ENCODE results near the gene CRMP1.

Gene CRMP1

DNA sequence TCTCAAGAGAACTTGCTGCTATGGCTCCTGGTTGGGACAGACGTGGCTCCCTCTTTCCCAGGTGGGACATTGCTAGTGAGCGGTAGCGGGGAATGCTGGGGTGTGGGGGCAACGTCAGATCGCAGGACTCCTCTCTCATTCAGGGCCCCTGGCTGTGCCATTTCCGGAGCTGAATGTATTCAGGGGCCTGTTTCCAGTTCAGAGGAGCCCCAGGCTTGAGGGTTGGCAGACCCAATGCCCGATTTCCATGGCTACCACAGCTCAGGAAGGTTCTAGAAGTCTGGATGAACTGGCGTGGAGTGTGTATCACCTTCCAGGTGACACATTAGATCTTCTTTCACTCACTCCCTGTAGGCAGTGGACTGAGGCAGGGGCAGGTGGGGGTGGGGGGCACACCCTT, 26.2 kb upstream of the CRMP1 start:
- DNase-seq, result no peak

DNA sequence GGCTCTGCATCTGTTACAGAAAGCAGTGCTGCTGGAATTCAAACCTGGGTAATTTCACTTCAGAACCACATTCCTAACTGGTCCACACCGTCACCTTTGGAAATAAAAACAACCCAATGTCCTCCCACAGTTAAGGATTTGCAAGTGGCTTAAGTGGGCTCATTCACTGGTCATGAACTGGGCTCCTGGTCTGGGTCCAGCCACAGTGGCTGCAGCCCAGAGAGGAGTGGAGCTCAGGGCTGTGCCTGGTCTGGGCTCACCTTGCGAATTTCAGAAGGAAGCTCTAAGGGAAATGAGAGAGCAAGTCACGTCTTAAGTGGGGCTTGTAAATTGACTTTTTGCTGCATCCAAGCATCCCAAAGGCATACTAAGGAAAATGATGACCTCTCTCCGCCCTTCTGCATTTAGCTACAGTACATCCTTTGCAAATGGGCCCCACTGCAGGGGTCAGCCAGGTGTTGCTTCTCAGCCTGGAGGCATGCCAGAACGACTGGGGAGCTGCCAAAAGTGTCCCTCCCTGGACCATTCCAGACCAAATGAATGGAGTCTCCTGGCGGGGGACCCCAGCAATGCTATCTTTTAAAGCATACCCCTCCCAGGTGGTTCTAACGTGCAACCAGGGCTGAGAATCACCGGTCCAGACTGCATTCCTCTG, 25.6 kb upstream of the CRMP1 start:
- DNase-seq, result no peak

DNA sequence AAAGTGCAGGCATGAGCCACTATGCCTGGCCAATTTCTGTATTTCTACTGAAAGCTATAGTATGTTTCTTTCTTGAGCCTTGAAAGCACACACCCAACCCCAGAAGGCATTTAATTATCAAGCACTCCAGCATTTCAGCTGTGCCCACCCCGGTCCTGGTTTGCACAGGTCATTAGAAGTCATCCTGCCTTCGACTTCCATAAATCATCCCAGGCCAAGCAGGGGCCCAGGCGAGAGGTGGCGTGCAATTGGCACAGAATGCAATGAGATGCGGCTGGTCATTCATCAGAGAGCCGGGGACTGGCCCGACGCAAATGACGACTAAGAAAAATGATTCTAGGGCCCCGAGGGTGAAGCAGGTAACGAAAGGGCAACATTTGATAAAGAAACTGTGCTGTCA, 24.8 kb upstream of the CRMP1 start:
- no peak for DNase-seq

DNA sequence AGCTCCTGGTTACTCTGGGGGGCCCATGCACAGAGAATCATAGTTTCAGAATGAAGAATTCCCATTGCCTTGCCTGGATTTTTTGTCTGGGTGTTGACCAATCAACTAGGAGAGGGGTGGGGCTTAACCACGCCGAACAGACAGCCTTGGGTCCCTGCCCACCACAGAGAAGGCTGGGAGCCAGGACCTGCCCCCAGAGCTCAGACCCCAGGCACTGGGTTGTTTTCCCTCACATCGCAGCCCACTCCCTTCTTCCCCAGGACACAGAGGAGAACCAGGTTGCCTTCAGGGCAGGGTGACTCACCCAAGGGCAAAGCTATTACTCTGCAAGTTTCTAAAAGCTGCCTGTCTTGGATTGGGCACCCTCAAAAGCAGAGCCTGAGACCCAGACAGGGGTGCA, 23.3 kb upstream of the CRMP1 start:
- DNase-seq, result no peak

DNA sequence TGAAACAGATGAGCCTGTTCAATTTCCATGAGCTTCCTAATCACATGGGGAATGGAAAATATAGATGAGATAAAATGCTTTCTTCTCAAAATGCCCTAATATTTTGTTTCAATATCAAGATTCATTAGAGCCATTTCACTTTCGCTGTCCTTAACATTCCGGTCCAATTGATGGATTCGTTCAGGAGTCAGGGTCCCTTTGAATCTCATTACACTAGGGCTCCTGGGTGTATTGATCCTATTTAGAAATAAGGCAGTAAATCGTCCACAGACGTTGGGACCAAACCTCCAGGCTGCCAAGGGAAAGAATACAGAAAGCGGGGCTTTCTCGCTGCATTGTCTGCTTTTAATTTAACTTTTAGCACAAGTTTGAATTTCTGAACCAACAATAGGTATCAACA, 20.6 kb upstream of the CRMP1 start:
- no peak for DNase-seq

DNA sequence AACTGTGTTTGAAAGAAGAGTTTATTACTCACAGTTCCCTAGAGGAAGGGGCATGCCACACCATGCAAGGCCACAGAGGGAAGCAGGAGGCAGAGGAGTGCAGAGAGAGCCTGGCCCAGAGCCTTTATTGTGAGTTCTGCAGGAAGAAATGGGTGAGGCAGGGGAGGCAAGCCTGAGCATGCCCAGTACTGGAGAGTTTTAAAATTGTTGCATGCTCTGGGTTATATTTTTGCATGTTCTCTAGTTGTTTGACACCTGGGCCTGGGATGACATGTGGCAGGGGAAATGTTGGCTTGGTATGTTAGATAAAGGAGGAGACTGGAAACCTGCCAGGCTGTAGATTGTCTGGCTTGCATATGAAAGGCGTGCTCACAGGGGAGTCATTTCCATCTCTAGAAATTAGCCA, 19.7 kb upstream of the CRMP1 start:
- no peak for DNase-seq

DNA sequence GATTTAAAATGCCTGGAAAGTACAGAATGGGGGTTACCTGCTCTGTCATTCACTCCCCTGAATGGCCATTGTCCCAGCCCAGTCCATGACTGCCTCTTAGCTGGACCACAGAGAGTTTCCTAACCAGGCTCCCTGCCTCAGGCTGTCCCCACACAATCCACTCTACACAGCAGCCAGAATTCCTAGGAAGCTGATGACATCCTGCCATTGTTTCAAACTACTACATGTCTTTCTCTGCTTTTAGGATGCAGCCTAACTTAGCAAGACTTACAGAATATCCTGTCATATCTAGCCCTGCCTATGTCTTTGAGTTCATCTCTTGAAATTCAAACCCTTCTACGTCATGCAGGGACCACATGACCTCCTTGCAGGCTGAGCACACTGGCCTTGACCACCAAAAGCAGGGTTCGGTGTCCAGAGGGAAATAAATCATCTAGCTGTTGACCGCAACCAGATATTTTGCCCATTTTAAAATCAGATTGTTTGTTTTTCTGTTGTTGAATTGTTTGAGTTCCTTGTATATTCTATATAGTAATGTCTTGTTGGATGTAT, 16.1 kb upstream of the CRMP1 start:
- DNase-seq, result no peak

DNA sequence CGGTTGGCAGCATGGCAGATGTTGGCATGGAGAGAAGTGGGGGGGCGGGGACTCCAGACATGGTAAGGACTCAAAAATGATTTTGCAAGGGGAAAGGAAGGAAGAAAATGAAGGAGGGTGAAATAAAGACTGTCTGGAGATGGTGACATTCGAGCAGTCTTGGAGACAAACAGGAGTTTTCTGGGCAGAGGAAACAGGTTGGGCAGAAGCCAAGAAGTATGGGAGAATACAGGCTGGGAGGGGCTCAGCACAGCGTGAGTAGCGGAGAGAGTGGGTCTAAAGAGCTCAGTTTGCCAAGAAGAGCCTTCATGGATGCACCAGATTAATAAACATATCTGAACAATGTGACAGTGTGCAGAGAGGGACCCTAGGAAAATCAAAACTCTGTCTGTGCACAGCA, 13.3 kb upstream of the CRMP1 start:
- DNase-seq, result no peak

DNA sequence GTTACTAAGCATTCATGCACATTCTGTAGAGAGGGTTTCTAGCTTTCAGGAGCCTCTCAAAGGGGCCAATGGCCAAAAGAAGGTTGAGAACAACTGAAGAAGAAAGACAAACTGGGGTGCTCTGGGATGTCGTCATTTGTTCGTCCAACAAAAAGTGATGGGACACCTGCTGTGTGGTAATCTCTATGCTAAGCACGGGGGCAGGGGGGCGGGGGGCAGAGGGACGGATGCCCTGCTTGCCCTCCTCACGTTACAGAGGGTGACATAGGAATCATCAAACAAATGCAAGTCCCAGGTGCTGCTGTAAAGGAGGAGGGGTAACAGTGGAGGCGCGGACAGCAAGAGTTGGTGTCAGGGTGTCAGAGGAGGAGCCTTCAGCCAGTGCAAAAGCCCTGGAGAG, 12.8 kb upstream of the CRMP1 start:
- DNase-seq, result no peak

DNA sequence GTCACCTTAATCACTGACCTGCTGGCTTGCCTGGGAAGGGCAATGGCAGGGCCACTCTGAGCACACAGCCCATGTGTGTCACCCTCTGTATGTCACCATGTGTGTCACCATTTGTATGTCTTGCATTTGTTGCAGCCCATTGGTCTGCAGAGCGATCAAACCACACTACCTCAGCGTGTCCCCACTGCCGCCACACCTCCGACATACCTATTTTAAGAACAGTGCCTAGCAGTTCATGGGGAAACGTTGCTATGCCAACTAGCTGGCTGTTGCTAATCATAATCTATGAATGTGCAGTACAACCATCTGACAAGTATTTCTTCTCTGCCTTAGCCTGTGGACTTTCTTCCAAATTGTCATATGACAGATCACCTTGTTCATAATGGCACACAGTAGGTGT, 8.0 kb upstream of the CRMP1 start:
- no peak for DNase-seq

DNA sequence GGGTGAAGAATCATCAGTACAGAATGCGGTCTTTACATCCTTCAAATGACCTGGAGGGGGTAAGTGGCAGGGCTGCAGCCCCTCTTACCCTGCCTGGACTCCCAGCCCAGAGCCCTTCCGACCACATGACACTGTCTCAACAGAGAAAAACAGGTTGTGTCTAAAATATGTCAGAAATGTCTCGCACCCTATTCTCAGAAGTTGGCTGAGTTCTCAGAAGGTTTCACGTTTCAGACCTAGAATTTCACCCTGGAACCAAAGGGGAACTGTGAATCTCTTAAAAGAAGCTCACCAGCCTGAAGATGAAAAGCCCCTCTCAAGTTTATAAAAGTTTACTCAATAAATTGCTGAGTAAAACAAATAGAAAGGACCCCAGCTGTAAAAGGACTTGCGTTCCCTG, 7.0 kb upstream of the CRMP1 start:
- no peak for DNase-seq

DNA sequence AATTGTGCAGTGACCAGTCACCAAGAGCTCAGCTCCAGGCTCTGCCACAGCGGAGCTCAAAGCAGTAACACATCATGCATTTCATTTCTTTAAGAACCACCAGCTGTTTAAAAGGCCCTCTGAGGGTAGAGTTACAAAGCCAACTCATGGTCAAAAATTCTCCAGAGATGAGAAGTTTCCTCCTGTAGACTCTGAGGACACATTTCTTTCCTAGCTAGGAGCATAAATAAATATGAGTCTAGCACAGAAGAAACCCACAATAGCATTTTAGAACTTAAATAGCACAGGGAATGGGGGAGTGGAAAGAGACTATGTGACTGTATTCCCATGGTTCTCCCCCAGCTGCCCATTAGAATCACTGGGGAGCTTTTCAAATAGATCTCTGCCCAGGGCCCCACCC, 6.5 kb upstream of the CRMP1 start:
- no peak for DNase-seq

DNA sequence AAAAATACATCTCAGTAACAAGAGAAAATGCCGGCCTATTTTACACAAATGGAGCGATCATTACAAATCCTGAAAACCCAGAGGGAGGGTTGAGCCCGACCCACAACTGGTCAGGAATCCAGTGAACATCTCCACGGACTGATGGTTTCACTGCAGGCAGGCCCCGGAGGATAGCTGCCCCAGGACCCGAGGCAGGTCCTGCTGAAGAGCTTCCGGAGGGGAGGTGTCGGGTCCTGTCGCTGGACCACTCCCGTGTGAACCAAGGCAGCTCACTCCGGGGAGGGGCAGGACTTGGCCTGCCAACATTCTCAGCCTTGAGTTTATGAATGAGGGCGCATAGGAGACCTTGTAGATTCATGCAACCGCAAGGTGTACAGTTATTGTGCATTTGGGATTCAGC, 4.8 kb upstream of the CRMP1 start:
- no peak for DNase-seq

DNA sequence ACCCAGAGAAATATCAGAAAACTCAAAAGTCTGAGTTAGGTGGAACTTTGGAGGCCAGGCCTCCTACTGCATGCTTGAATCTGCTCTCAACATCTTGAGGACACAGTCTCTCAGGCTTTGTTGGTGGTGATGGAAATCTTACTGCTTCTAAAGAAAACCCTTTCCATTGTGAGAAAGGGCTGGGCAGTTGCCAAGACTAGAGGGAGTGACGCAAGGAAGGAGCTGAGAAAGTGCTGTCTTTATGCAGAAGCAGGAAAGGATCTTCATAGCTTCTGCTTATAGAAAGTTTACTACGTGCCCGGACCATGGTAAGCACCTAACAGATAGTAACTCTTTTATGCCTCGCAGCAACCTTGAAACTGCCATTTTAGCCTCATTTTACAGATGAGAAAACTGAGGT, 2.4 kb upstream of the CRMP1 start:
- DNase-seq, result no peak

DNA sequence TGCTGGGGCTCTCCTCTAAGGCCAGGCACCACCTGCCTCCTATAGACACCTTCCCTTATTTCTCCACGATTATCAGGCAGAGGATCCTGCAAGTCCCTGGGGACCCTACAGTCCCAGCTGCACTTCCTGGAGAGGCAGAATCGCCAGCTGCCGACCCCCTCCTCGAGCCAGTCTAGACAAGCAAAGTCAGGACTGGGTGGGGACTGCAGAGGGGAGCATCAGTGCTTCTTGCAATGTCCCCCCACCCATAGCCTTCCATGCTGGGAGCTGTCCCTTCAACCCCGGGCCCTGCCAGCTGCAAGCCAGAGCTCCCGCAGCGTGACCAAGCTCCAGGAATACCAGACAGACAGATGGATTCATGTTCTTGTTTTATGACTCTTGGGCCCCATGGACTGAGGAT, 1.4 kb upstream of the CRMP1 start:
- no peak for DNase-seq

DNA sequence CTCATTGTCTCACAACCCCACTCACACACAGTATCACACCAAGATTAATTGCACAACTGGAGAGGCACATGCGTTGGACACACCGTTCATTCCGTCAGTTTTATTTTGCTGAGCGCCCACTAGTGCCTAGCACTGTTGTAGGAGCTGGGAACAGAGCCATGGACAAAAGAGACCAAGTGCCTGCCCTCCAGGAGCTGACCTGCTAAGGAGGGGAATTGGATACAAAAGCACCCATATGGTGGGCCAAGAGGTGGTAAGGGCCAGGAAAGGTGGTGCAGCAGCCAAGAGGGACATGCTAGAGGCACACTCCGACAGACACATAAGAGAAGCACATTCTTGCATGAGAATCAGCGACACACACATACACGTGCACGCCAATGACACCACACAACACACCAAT, 705 bp upstream of the CRMP1 start:
- no peak for DNase-seq

DNA sequence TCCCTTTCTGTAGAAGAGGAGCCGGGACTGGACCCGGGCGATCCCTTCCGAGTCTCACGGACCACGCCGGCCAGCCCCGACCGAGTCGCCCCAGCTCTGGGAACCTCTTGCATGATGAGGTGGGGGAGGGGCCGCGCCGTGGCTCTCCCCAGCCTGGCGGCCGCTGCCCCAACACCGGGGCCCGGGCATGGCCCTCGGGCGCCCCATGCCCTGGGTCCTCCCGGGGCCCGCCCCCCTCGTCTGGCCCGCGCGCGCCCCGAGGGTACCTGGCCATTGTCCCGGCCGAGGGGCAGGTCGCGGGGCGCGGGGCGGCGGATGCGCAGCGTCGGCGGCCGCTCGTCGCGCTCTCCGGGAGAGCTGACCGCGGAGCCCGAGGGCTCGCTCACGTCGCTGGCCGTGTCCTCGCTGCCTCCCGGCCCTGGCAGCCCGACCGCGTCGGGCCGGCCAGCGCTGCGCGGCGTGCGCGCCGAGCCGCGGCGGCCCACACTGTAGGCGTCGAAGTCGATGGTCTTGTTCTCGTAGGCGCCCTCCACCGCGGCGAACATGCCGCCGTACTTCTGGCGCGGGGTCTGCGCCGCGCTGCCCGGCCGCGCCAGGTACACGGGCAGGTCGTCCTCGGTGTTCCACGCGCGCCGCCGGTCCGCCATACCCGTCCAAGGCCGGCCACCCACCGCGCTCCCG, 423 bp downstream of the CRMP1 start:
- no peak for DNase-seq

DNA sequence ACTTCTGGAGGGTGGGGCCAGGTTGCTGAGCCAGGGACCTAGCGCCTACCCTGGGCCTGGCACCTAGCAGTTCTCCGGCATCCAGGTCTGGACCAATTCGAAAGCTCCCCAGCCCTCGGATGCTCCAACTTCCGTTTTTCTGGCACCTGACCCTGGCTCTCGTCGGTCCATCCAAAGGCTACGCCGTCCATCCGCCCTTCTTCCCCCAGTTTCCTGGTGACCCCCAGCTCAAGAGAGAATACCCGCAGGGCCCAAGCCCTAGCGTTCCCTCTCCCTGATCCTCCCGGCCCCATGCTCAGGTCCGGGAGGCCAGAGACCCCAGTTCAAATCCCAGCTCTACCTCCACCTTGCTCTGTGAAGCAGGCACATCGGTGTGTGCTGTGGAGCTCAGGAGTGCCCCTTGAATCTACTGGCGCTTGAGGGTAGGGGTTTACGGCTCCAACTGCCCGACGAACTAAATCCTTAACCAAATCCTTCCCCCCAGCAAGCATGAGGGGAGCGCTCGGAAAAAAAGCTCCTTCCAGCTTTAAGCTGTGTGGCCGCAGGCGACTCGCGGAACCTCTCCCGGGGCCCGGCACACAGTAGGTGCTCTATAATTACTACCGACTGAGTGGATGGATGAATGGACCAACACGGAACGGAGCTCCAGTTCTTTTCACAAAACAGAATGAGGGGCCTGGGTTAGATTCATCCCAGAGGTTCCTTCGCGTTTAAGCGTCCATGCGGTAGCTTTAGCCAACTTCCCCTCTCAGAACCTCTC, 1.1 kb downstream of the CRMP1 start:
- no peak for DNase-seq

DNA sequence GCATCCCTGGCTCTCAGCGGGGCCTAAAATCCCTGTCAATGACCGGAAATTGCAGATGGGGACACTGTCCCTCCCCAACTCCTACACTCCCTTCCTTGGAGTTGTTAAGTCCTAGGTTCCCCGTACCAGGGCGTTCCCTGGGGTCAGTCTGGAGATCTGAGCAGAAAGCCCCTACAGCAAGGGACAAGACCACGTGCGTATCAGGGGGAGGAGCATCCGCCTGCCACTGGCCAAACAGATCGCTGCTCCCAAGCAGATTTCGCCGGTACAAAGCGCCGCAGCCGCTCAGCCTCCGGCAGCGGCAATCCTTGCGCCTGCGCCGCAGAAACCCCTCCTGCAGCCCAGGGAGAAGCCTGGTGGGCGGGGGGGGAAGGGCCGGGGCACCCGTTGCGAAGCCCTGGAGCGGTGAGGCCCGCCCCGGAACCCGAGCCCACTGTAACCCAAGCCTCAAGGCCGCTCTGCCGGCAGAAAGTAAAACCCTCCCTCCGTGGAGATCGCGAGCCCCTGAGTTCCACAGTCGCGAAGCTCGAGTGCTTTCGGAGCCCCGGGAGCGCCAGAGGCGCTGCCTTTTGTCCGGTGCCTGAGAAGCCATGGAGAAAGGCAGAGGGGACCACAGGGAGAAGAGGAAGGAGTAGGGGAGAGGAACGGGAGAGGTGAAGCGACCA, 2.7 kb downstream of the CRMP1 start:
- no peak for DNase-seq

DNA sequence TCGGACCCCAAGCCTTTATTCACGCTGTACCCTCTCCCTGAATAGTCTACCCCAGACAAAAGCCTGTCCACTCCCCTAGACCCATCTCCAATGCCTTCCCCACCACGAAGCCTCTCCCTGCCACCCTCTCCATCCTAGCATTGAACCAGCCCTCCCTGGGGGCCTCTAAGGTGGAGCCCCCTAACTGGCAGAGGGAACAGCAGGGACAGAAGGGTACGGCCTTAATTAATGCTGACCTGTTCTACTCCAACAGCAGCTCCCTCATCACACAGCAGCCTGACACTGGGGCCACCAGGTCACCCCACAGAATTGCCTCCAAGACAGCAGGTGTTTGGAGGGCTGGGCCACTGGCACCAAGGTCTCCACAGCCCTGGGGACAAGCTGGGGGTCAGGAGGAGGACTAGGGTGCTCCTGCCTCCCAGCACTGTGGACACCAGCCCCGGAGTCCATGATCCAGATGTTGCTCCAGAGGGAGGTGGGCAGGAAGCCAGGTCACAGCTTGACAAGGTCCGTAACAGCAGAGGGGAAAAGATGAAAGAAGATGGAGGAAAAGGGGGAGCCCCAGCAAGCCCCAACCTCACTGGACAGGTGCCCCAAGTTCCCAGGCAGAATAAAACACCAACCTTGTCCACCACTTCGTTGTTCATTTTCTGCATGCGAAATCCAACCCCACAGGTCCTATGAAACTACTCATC, 3.7 kb downstream of the CRMP1 start:
- no peak for DNase-seq

DNA sequence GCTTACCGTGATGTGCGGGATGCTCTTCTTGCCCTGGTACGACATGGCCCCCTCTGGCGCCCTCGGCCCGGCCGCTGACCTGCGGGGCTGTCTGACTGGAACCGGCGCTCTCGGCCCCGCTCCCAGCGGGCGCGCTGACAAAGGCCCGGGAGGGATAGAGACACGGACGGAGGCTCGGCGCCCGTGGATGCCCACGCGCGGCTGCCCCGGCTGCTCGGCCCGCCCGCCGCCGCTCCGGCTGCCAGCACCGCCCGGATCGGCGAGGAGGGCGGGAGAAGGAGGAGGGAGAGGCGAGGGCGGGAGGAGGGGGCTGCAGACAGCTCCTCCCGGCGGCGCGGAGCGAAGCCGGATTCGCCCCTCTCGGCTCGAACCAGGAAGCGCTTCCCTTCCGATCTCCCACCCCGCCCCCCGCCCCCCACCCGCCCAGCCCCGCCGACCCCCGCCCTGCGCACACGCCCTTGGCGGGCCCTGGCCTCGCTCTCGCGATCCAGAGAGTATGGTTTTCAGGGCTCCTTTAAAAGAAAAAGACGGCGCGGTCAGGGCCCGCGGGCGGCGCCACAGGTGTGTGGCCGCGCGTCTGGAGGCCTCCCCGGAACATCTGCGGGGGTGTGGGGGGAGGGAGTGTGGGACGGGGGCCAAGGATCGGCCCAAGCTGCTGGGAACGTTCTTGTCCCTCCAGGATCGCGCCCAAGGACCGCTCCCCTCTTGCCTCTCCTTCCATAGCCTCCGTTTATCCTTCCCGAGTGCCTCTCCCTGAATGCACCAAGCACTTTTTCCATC, 4.5 kb downstream of the CRMP1 start:
- DNase-seq, result no peak

Measured in activated effector memory CD4-positive, alpha-beta T cell treated with Interleukin-2 at 50 U/mL for 16 hours (primary cell).